PC-9 (cell line): ENCODE measurements around the gene TP53BP1. TPM values are rescaled to one million over a fixed set of nuclear protein-coding genes. Genes with fewer than 3 reads are reported as not detected.
A peak's percentile ranks its signal among the peaks of the same experiment; 100 is the strongest.

Experiments used
- BruUV-seq: library from RNA; stranded (reverse); fragments of 400-500 nt; replicated peaks from 2 replicates; lab custom pipeline; 2021; lab: Mats Ljungman, UMichigan
- CTCF ChIA-PET: fragments of 300-600 bp; sonication (Branson Sonifier 250); formaldehyde crosslinking; loops from one replicate; lab custom pipeline; 2022; ENCODE audit warnings: antibody characterized with exemption; lab: Charles Lee
- POLR2A ChIA-PET: fragments of 300-600 bp; sonication (Branson Sonifier 250); formaldehyde crosslinking; loops from one replicate; lab custom pipeline; 2022; ENCODE audit warnings: antibody characterized with exemption; ENCODE audit not compliant: unreplicated experiment; lab: Charles Lee
- DNase-seq, 2 experiments: peaks; one replicate each; pipeline versions ENCODE4 v3.0.0 to v3.0.0-alpha.2; 2015 to 2022; ENCODE audit warnings: mixed read lengths in 1 of 2
- H2AFZ ChIP-seq: fragments of 200-600 bp; sonication (generic); 2 replicates; pipeline ENCODE4 v1.8.1; 2017; ENCODE audit warnings: antibody characterized with exemption
- H3F3A ChIP-seq: fragments of 200-600 bp; sonication (generic); 2 replicates; pipeline ENCODE4 v1.8.1; 2017; ENCODE audit warnings: antibody characterized with exemption, mild to moderate bottlenecking, low read depth; ENCODE audit not compliant: insufficient read depth
- H3K27ac ChIP-seq: fragments of 200-600 bp; sonication (generic); 2 replicates; pipeline ENCODE4 v1.6.1; 2016; ENCODE audit warnings: mixed run types
- H3K27me3 ChIP-seq: fragments of 200-600 bp; sonication (generic); 2 replicates; pipeline ENCODE4 v1.6.1; 2016; ENCODE audit warnings: low read depth, mixed run types; ENCODE audit not compliant: insufficient read depth
- H3K36me3 ChIP-seq: fragments of 200-600 bp; sonication (generic); 2 replicates; pipeline ENCODE4 v1.6.1; 2016; ENCODE audit warnings: low read depth, mixed run types
- H3K4me1 ChIP-seq: fragments of 200-600 bp; sonication (generic); replicated peaks from 2 replicates; pipeline ENCODE4 v1.6.1; 2016; ENCODE audit warnings: mixed run types; ENCODE audit not compliant: insufficient read depth
- H3K4me2 ChIP-seq: fragments of 200-600 bp; sonication (generic); 2 replicates; pipeline ENCODE4 v1.6.1; 2017; ENCODE audit warnings: mixed run types
- H3K4me3 ChIP-seq: fragments of 200-600 bp; sonication (generic); 2 replicates; pipeline ENCODE4 v1.6.1; 2016; ENCODE audit warnings: mixed run types
- H3K79me2 ChIP-seq: fragments of 200-600 bp; sonication (generic); 2 replicates; pipeline ENCODE4 v1.6.1; 2017; ENCODE audit warnings: low read depth, mixed run types
- H3K9me2 ChIP-seq: fragments of 200-600 bp; sonication (generic); 2 replicates; pipeline ENCODE4 v1.8.1; 2017; ENCODE audit warnings: mild to moderate bottlenecking; ENCODE audit not compliant: insufficient read depth
- H3K9me3 ChIP-seq: fragments of 200-600 bp; sonication (generic); 2 replicates; pipeline ENCODE4 v1.8.1; 2016; ENCODE audit warnings: low read depth; ENCODE audit not compliant: insufficient read depth
- H4K20me1 ChIP-seq: fragments of 200-600 bp; sonication (generic); 2 replicates; pipeline ENCODE4 v1.8.1; 2017; ENCODE audit not compliant: insufficient read depth
- CTCF ChIP-seq: fragments of 200-600 bp; sonication (generic); conservative IDR thresholded peaks from 2 replicates; pipeline ENCODE4 v1.6.1; 2017; ENCODE audit warnings: mixed run types, antibody characterized with exemption, mild to moderate bottlenecking, moderate library complexity
- EZH2 ChIP-seq: fragments of 200-600 bp; sonication (generic); IDR thresholded peaks from 2 replicates; pipeline ENCODE4 v1.8.0; 2017; ENCODE audit warnings: antibody characterized with exemption, low read depth
- intact Hi-C: fragments of 100-400 bp; cut with micrococcal nuclease; formaldehyde crosslinking; loops from one replicate; pipeline ENCODE4 v1.10.0; 2022; ENCODE audit not compliant: unreplicated experiment
- total RNA-seq: library from RNA; stranded (reverse); gene quantifications from 2 replicates; pipeline ENCODE4 v1.2.3, GENCODE V29; 2021

The TP53BP1 gene
- total RNA-seq, 1 experiment from 2014 or later: 66.8 TPM

DNA sequence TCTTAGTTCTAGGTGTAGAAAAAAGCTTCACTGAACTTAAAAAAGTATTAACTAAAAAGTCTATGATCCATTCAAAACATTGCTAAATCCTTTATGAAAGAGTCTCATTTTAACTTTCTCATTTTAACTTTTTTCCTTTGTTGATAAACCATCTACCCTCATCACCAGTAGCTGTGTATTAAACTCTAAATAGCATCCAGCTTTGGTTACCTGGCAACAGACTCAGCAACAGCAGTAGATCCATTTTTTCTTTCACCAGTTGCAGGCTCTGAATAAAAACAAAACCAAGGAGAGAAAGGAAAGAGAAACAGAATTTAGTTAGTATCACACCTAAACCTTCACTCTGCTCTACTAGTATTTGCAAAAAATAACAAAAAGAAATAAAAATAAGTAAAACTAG is 51.6 kb downstream of the TP53BP1 start:
- Histone ChIP-seq H3K9me2 (no peaks in the 10 kb centered on the region), H3F3A (peaks cover 14% of the 10 kb centered on the region; the same call in 1 of the 2 replicates), H2AFZ (no peak overlapping the region), H3K4me2 (no peak overlapping the region), H3K4me3 (no peak overlapping the region), H3K27me3 (no peaks in the 10 kb centered on the region), H3K79me2 (no peaks in the 10 kb centered on the region), H3K27ac (peak overlapping the region; percentile 74), H3K36me3 (no peaks in the 10 kb centered on the region; the same call in 1 of the 2 replicates), H3K9me3 (no peaks in the 10 kb centered on the region), H3K4me1 (peaks cover 4% of the 10 kb centered on the region), H4K20me1 (no peaks in the 10 kb centered on the region)
- BruUV-seq: no TSS peak
- no peak for TF ChIP-seq EZH2
- no peak for TF ChIP-seq CTCF
- DNase-seq: no peak
- ChIA-PET CTCF (interaction anchor here (0.9 to 1.1 kb wide), 2 partner anchors 72 to 335 kb away, joined by 4 to 10 read pairs; partner anchors contain the start of gene ELL3), POLR2A (interaction anchor here (0.6 to 1.0 kb wide), 2 partner anchors 37 to 336 kb away, joined by 3 read pairs; partner anchors contain the start of gene ELL3)
- intact Hi-C loops: loop anchor here (2.0 kb wide), 1 partner anchor 335 kb away; the partner anchor contains the start of gene ELL3

GRCh38 chr15:43440721-43441281 is 52.2 kb downstream of the TP53BP1 start:
- H4K20me1 ChIP-seq: no peaks in the 10 kb centered on the region
- BruUV-seq: no TSS peak
- no peaks in the 10 kb centered on the region for H3K9me2 ChIP-seq
- H3K4me2 ChIP-seq: peak overlapping the region; percentile 26; the same call in 1 of the 2 replicates
- H3K27ac ChIP-seq: peak overlapping the region; percentile 74
- TF ChIP-seq CTCF (peak; percentile 55), EZH2 (no peak)
- peaks cover 4% of the 10 kb centered on the region for H3K4me1 ChIP-seq
- intact Hi-C loops: loop anchor here (2.0 kb wide), 1 partner anchor 336 kb away; the partner anchor contains the start of gene ELL3
- no peaks in the 10 kb centered on the region; the same call in 1 of the 2 replicates for H3K36me3 ChIP-seq
- peak; percentile 55 to 90 for DNase-seq
- H2AFZ ChIP-seq: no peak overlapping the region
- H3K9me3 ChIP-seq: no peaks in the 10 kb centered on the region
- ChIA-PET CTCF (interaction anchor here (0.9 to 1.1 kb wide), 2 partner anchors 72 to 336 kb away, joined by 4 to 10 read pairs; partner anchors contain the start of gene ELL3), POLR2A (interaction anchor here (0.6 to 1.0 kb wide), 4 partner anchors 36 to 1168 kb away, joined by 3 to 8 read pairs (median 3); partner anchors contain the start of genes ELL3, GANC and TMEM87A)
- no peaks in the 10 kb centered on the region for H3K27me3 ChIP-seq
- no peaks in the 10 kb centered on the region for H3K79me2 ChIP-seq
- no peak overlapping the region for H3K4me3 ChIP-seq
- H3F3A ChIP-seq: peaks cover 14% of the 10 kb centered on the region; the same call in 1 of the 2 replicates

DNA sequence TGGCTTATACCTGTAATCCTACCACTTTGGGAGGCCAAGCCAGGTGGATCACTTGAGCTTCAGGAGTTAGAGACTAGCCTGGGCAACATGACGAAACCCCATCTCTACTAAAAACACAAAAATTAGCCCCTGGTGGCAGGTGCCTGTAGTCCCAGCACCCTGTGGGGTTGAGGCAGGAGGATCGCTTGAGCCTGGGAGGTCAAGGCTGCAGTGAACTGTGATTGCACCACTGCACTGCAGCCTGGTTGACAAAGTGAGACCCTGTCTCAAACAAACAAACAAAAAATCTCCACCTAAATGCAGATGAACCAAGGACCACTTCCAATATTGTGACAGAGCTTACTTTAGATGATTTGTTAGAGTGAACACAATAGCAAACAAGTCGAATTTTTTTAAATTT is 53.7 kb downstream of the TP53BP1 start:
- H3K4me2 ChIP-seq: no peak overlapping the region
- POLR2A ChIA-PET: no interaction called here
- H3K9me2 ChIP-seq: no peaks in the 10 kb centered on the region
- peaks cover 4% of the 10 kb centered on the region for H3K4me1 ChIP-seq
- no peaks in the 10 kb centered on the region for H3K79me2 ChIP-seq
- TF ChIP-seq EZH2 (no peak), CTCF (no peak)
- CTCF ChIA-PET: interaction anchor here (0.5 kb wide), 1 partner anchor 821 kb away, joined by 11 read pairs; no protein-coding TSS in a partner anchor
- no peak overlapping the region for H2AFZ ChIP-seq
- no peaks in the 10 kb centered on the region for H3K27me3 ChIP-seq
- H3F3A ChIP-seq: peaks cover 14% of the 10 kb centered on the region; the same call in 1 of the 2 replicates
- H3K27ac ChIP-seq: no peak overlapping the region
- DNase-seq: no peak
- no peaks in the 10 kb centered on the region for H4K20me1 ChIP-seq
- H3K36me3 ChIP-seq: no peaks in the 10 kb centered on the region
- BruUV-seq: no TSS peak
- H3K9me3 ChIP-seq: no peaks in the 10 kb centered on the region
- intact Hi-C loops: no loop called here
- H3K4me3 ChIP-seq: no peak overlapping the region
